MCF 10A (cell line): Measurements from ENCODE around the gene PRRC2A. TPM values are rescaled to one million over a fixed set of nuclear protein-coding genes. Genes with fewer than 3 reads are reported as not detected.

Source experiments
- BruUV-seq: library from RNA; stranded (reverse); fragments of 400-500 nt; replicated peaks from 2 replicates; lab custom pipeline; 2021; lab: Mats Ljungman, UMichigan
- CTCF ChIA-PET: fragments of 300-600 bp; sonication (Branson Sonifier 250); formaldehyde crosslinking; extraction: SDS; loops from one replicate; lab custom pipeline; 2021; ENCODE audit warnings: antibody characterized with exemption, inconsistent platforms; lab: Yijun Ruan, JAX
- POLR2A ChIA-PET: fragments of 300-600, 350-650 bp; sonication (Branson Sonifier 250); formaldehyde crosslinking; extraction: SDS; loops from one replicate; lab custom pipeline; 2020; ENCODE audit warnings: antibody characterized with exemption, inconsistent platforms; lab: Yijun Ruan, JAX
- DNase-seq: peaks from one replicate; pipeline ENCODE4 v3.0.0-alpha.2; 2018; ENCODE audit not compliant: unreplicated experiment
- H3K27ac Mint-ChIP-seq: one replicate; pipeline ENCODE4 v1.8.0; 2022; ENCODE audit warnings: mild to moderate bottlenecking, low read depth, mixed read lengths; ENCODE audit not compliant: unreplicated experiment
- H3K27me3 Mint-ChIP-seq: one replicate; pipeline ENCODE4 v1.8.0; 2022; ENCODE audit warnings: mixed read lengths; ENCODE audit not compliant: insufficient read depth, unreplicated experiment
- H3K36me3 Mint-ChIP-seq: one replicate; pipeline ENCODE4 v1.8.0; 2022; ENCODE audit warnings: mild to moderate bottlenecking, moderate library complexity, mixed read lengths; ENCODE audit not compliant: insufficient read depth, unreplicated experiment
- H3K4me1 Mint-ChIP-seq: one replicate; pipeline ENCODE4 v1.8.0; 2022; ENCODE audit warnings: mixed read lengths; ENCODE audit not compliant: insufficient read depth, unreplicated experiment
- H3K4me3 Mint-ChIP-seq: one replicate; pipeline ENCODE4 v1.8.0; 2022; ENCODE audit warnings: mild to moderate bottlenecking, moderate library complexity, mixed read lengths; ENCODE audit not compliant: unreplicated experiment
- H3K9me3 Mint-ChIP-seq: one replicate; pipeline ENCODE4 v1.8.0; 2022; ENCODE audit warnings: mixed read lengths; ENCODE audit not compliant: unreplicated experiment
- CTCF ChIP-seq: fragments of 200-600 bp; IDR thresholded peaks from one replicate; pipeline ENCODE4 v1.8.0; 2022; ENCODE audit warnings: antibody characterized with exemption, mild to moderate bottlenecking; ENCODE audit not compliant: unreplicated experiment
- intact Hi-C: fragments of 100-400 bp; cut with micrococcal nuclease; formaldehyde crosslinking; loops from 2 replicates; pipeline ENCODE4 v1.14.1; 2022
- total RNA-seq: library from RNA; stranded (reverse); gene quantifications from 2 replicates; pipeline ENCODE4 v1.2.3, GENCODE V29; 2022

Gene PRRC2A
- total RNA-seq, 1 experiment from 2014 or later, result 247 TPM

- ChIA-PET POLR2A (interaction anchor here (0.6 kb wide), 1 partner anchor 84 kb away, joined by 3 read pairs; no protein-coding TSS in a partner anchor), CTCF (interaction anchor here (0.6 to 18.9 kb wide), 5 partner anchors 20 to 1011 kb away, joined by 3 to 215 read pairs (median 3); partner anchors contain the start of genes ATP6V1G2 and NCR3)
- intact Hi-C loops, result no loop called here
Measured at GRCh38 chr6:31576897-31577578, 43.5 kb upstream of the PRRC2A start.

GRCh38 chr6:31577579-31577966 lies 42.9 kb upstream of the PRRC2A start:
- no peak overlapping the region for H3K27ac Mint-ChIP-seq
- intact Hi-C loops, result no loop called here
- ChIA-PET CTCF (interaction anchor here (0.6 to 18.9 kb wide), 4 partner anchors 20 to 372 kb away, joined by 3 to 215 read pairs (median 4); partner anchors contain the start of genes ATP6V1G2 and NCR3), POLR2A (interaction anchor here (0.6 to 1.7 kb wide), 5 partner anchors 13 to 1979 kb away, joined by 3 to 10 read pairs (median 4); partner anchors contain the start of gene DDX39B)
- H3K4me3 Mint-ChIP-seq, result no peak overlapping the region
- no peak for TF ChIP-seq CTCF
- H3K4me1 Mint-ChIP-seq, result peaks cover 12% of the 10 kb centered on the region
- H3K36me3 Mint-ChIP-seq, result peaks cover 7% of the 10 kb centered on the region
- no peak for DNase-seq
- H3K9me3 Mint-ChIP-seq, result no peaks in the 10 kb centered on the region
- BruUV-seq, result no TSS peak
- H3K27me3 Mint-ChIP-seq, result peaks cover 20% of the 10 kb centered on the region

More at GRCh38 chr6:31576897-31577578, 43.5 kb upstream of the PRRC2A start:
- no peak for TF ChIP-seq CTCF
- no peak overlapping the region for H3K27ac Mint-ChIP-seq
- H3K4me1 Mint-ChIP-seq, result peaks cover 17% of the 10 kb centered on the region
- no TSS peak for BruUV-seq
- H3K9me3 Mint-ChIP-seq, result no peaks in the 10 kb centered on the region
- H3K27me3 Mint-ChIP-seq, result peaks cover 20% of the 10 kb centered on the region
- H3K36me3 Mint-ChIP-seq, result peaks cover 7% of the 10 kb centered on the region
- no peak for DNase-seq
- no peak overlapping the region for H3K4me3 Mint-ChIP-seq

GRCh38 chr6:31578184-31579118 lies 42.1 kb upstream of the PRRC2A start:
- POLR2A ChIA-PET, result interaction anchor here (0.5 to 1.7 kb wide), 10 partner anchors 9 to 1978 kb away, joined by 3 to 10 read pairs (median 4); partner anchors contain the start of genes ATP6V1G2, DDX39B and GPANK1
- H3K4me3 Mint-ChIP-seq, result no peak overlapping the region

More at GRCh38 chr6:31578184-31579118, 42.1 kb upstream of the PRRC2A start:
- CTCF ChIA-PET, result interaction anchor here (0.9 to 18.9 kb wide), 3 partner anchors 19 to 49 kb away, joined by 3 to 215 read pairs (median 4); partner anchors contain the start of genes DDX39B and NCR3
- Mint-ChIP-seq H3K36me3 (peaks cover 7% of the 10 kb centered on the region), H3K27me3 (peaks cover 14% of the 10 kb centered on the region), H3K4me1 (peaks cover 10% of the 10 kb centered on the region), H3K9me3 (no peaks in the 10 kb centered on the region), H3K27ac (peak overlapping the region; percentile 27)
- BruUV-seq, result no TSS peak
- TF ChIP-seq CTCF, result no peak
- peak; percentile 65 for DNase-seq
- intact Hi-C loops, result no loop called here
